Measurements from ENCODE around the gene CCDC91.

The CCDC91 gene

GRCh38 chr12:28550757-28551704 is 360.8 kb downstream of the CCDC91 start:
- DNase-seq: no peak

DNA sequence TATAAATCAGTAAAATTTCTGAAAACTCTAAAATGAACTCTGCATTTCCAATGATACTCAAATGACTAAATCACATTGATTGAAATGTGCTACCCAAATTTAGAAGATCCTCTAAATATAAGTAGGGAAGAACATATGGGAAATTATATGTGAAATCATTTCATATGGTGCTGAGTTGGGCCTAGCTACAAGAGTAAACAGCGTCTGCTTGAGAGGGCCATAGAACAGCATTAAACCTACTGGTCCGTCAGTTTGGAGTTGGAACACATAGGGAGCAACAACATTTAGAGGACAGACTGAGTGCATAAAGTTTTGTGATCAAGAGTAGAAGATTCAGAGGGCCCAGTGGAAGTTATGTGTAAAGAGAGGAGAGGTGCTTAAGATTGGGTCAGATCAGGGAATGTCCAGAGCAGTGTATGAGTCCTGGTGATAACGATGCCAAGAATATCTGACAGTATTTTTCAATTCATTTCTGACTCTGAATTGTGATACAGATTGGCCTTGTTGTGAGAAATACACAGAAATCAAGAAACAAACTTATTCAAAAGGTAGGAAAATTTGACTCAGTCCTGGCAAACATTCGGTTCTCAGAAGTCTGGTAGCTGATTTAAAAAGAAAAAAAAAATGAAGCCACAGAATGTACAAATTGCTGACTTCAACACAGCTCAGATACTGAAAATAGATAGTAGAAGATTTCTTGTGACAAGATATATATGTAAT is 362.2 kb downstream of the CCDC91 start:
- DNase-seq: no peak

GRCh38 chr12:28555748-28556147 is 365.5 kb downstream of the CCDC91 start:
- DNase-seq: no peak

DNA sequence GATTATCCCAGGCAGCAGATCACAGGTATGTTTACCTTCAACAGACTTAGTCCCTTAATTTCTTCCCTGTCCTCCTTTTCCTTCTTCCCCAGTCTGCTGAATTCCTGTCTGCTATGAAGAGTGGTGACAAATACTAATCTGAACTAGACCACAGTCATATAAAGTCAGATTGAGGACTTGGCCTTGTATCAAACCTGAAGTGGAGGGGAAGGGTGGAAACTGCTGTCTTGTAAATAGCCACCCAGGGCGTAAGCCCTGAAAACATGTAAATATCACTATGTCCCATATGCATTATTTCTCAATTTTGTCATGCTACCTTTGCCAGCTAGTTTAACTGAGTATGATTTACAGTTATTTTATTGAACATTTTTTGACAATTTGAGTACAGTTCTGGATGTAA is 368.0 kb downstream of the CCDC91 start:
- no peak for DNase-seq

- DNase-seq: no peak
Measured at GRCh38 chr12:28563286-28563685, 373.0 kb downstream of the CCDC91 start.

GRCh38 chr12:28563936-28564335 is 373.7 kb downstream of the CCDC91 start:
- DNase-seq: no peak

DNA sequence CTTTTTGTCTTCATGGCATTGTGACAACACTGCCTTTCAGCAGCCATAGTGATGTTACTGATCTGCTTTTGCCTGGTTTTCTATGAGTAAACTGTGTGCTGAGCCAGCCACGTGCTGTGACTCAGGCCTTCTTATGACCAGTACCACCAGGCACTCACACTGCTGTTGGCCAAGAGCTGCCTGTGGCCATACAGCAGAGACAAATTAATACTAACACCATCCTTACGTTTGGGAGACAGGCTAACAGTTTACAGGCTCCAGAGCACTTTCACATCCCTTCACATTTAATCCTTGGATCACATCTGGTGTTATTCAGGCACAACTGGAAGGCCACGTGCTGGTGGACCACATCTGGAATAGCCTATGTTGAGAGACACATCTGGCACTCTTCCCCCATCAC is 377.9 kb downstream of the CCDC91 start:
- no peak for DNase-seq

- no peak for DNase-seq
Measured at GRCh38 chr12:28568704-28569103, 378.4 kb downstream of the CCDC91 start.

- DNase-seq: no peak
Measured at GRCh38 chr12:28569698-28570411, 379.6 kb downstream of the CCDC91 start.

DNA sequence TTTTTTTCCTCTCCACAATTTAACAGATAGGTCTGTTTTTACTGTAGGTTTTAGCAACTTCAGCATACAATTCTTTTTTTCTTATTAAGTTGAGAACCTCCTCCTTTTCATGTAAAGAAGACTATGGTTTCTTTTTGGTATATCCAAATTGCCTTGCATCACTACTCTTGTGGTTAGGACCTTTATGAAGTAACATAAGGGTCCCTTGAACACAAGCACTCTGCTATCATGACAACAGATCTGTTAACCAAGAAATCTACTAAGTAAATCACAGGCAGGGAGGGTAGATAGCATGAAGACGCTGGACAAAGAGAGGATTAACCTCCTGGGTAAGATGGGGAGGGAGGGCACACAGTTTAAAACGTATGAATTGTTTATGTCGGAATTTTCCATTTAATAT is 380.6 kb downstream of the CCDC91 start:
- DNase-seq: no peak

DNA sequence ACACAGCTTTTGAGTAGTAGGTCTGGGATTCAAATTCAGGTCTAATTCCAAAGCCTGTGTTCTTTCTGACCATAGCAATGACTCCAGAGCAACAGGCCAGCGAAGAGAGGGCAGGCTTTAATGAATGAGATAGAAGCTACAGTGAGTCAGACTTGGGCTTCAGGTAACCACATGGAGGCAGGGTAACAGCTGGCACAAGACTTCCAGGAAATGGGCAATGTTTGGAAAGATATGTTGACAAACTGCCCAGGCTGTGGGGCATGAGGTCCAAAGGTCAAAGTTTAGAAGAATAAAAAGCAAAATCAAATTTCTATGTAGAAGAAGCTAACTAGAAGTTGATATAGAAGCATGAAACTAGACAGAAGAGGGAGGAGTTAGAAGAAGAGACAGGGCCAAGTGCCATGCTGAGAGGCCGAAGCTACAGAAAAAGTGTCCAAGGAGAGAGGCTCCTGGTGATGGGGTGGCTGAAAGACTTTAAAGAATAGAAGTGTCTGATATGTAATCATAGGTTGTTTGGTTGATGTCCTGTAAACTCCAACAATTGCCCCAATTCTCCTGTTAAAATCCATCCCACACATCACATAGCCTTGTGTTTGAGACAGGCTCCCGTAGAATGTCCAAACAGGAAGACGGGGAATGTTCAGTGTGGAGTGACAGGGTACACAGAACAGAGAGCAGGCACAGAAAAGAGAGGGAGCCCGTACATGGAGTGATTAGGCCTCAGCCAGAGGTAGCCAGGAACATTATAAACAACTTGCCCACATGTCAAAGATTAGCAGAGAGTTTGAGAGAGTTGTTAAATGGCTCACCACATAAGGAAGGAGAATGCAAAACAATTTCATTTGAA is 384.7 kb downstream of the CCDC91 start:
- no peak for DNase-seq

DNA sequence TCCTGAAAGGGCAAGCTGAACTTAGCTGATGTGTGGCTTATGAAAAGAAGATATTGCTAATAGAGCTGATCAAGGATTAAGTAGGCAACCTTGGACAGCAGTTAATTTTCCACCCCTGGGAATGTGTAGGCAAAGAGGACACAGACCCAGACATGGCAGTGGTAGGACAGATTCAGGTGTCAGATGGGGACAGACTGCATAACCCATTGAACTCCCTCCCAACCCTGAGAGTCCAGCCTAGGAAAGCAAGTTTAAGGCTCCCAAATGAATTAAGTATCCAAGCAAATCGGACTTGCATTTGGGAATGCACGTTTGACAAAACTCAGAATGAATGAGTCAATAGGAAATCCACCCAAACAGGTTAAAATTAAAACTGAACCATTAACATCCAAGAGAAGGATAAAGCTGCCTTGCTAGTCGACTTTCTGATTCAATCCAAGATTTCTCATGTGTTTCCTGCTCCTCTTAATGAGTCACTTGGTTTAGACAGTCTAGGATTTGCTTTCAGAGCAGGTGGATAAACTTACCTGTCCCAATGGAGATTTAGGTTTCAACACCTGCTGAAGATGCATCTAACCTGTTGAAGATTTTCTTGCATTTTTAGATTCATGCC is 385.4 kb downstream of the CCDC91 start:
- DNase-seq: no peak

- no peak for DNase-seq
Measured at GRCh38 chr12:28578361-28578760, 388.1 kb downstream of the CCDC91 start.

GRCh38 chr12:28578833-28579252 is 388.6 kb downstream of the CCDC91 start:
- no peak for DNase-seq

DNA sequence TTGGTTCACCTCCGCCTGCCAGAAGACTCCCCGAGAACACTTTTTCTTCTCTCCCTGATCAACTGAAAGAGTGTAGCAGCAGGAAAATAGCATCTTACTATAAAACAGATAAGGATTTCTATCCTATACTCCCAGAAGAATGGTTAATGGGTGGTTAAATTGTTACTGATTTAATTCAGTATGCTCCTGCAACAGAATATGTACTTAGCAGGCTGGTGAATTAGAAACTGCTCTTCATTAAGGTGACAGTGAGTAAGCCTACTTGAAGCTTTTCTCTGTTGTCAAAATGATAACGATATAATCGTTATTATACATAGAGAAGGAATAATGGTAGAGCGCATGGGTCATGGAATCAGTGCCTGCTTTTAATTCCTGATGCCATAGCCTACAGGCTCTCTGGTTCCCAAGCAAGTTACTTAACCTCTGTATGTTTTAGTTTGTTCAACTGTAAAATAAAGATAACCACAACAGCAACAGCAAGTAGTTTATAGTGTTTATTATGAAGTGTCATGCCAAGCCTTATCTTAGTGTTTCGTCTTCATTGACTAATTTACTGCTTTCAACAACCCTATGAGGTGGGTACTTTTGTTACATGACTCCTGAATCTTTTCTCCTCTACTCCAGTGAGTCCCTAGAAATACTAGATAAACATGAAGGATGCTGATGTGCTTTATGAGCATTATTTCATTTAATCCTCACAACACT is 392.6 kb downstream of the CCDC91 start:
- DNase-seq: no peak

- no peak for DNase-seq
Measured at GRCh38 chr12:28583701-28584261, 393.5 kb downstream of the CCDC91 start.

- DNase-seq: no peak
Measured at GRCh38 chr12:28585146-28585545, 394.9 kb downstream of the CCDC91 start.

DNA sequence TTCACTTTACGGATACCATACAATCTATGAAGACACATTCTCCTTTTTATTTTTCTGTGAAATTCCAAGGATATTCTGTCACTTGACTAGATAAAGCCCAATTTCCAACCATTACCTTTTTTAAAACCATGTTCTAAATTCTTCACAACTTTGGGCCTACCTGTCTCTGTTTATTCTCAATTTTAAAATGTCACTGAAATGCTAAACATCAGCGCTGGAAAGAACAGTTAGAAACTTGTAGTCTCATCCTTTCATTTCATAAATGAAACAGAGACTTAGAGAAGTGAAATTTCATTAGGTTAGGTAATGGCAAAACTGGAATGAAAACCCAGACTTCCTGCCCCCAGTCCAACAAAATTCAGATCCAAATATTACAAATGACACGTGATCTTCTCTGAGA is 396.2 kb downstream of the CCDC91 start:
- no peak for DNase-seq

GRCh38 chr12:28591831-28592230 is 401.6 kb downstream of the CCDC91 start:
- DNase-seq: no peak
